ENCODE results near the gene KSR1.
"Not testable (repeated sequence)": the region's sequence is repeated elsewhere in the genome, so short reads cannot be mapped to it uniquely, and the experiment has no call there.

Gene KSR1

DNA sequence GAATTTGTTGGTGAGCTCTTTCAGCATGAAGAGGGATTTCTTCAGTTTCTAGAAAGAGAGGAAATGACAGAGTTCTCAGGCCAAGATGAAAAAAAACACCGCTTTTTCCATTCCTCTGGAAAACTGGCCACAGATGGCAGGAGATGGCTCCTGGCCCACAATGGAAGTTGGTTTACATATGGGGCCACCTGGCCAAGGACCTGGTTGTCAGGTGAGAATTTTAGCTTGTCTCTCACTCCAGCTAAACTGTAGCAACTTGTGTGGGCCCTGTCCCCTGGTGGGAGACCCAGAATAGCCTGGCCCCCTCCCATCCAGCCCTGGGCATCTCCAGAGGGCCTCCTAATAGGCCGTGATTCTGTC, 208.3 kb downstream of the KSR1 start:
- Histone ChIP-seq H4K20me1 (ENCODE audit: insufficient read depth) (no peaks in the 10 kb centered on the region), H3K79me2 (ENCODE audit: insufficient read depth, low read depth) (no peaks in the 10 kb centered on the region), H3K4me2 (no peak overlapping the region), H3K27ac (no peak overlapping the region), H3K4me1 (ENCODE audit: low read depth, poor library complexity, severe bottlenecking) (no peaks in the 10 kb centered on the region), H3K27me3 (ENCODE audit: insufficient read depth, low read depth) (no peaks in the 10 kb centered on the region; the same call in 1 of the 2 replicates), H3K36me3 (ENCODE audit: insufficient read depth) (no peaks in the 10 kb centered on the region), H3K9ac (no peak overlapping the region), H2AFZ (ENCODE audit: low read depth) (no peak overlapping the region), H3K4me3 (IDR thresholded peaks at IDR 0.05; ENCODE audit: insufficient read depth, low read depth, low read length) (no peak overlapping the region)
- TF ChIP-seq, protein P1, sequence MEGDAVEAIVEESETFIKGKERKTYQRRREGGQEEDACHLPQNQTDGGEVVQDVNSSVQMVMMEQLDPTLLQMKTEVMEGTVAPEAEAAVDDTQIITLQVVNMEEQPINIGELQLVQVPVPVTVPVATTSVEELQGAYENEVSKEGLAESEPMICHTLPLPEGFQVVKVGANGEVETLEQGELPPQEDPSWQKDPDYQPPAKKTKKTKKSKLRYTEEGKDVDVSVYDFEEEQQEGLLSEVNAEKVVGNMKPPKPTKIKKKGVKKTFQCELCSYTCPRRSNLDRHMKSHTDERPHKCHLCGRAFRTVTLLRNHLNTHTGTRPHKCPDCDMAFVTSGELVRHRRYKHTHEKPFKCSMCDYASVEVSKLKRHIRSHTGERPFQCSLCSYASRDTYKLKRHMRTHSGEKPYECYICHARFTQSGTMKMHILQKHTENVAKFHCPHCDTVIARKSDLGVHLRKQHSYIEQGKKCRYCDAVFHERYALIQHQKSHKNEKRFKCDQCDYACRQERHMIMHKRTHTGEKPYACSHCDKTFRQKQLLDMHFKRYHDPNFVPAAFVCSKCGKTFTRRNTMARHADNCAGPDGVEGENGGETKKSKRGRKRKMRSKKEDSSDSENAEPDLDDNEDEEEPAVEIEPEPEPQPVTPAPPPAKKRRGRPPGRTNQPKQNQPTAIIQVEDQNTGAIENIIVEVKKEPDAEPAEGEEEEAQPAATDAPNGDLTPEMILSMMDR (conservative IDR thresholded peaks at IDR 0.05; ENCODE audit: low read depth, low read length), result no peak

DNA sequence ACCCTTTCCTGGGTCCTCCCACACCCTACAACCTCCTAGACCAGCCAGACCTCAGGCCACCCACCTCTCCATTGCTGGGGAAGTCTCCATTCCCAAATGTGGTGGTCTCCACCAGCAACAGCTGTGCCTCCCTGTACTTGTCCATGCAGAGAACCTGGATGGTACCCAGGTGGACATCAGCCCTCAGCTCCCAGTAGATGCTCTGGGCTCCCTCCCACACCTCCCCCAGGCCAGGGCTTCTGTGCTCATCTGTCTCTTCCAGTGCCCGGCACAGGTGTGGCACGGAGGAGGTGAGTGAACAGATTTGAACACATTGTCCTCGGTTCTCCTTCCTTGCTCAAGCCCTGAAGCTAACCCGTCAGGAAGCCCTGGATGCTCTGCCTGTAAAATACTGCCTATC, 209.3 kb downstream of the KSR1 start:
- TF ChIP-seq, protein P1 (conservative IDR thresholded peaks at IDR 0.05; ENCODE audit: low read depth, low read length), result no peak
- Histone ChIP-seq H3K9ac (no peak overlapping the region), H3K36me3 (ENCODE audit: insufficient read depth) (no peaks in the 10 kb centered on the region), H3K27me3 (ENCODE audit: insufficient read depth, low read depth) (no peaks in the 10 kb centered on the region; the same call in 1 of the 2 replicates), H4K20me1 (ENCODE audit: insufficient read depth) (no peaks in the 10 kb centered on the region), H3K4me2 (no peak overlapping the region), H3K4me1 (ENCODE audit: low read depth, poor library complexity, severe bottlenecking) (no peaks in the 10 kb centered on the region), H2AFZ (ENCODE audit: low read depth) (no peak overlapping the region), H3K4me3 (IDR thresholded peaks at IDR 0.05; ENCODE audit: insufficient read depth, low read depth, low read length) (no peak overlapping the region), H3K79me2 (ENCODE audit: insufficient read depth, low read depth) (no peaks in the 10 kb centered on the region), H3K27ac (no peak overlapping the region)

DNA sequence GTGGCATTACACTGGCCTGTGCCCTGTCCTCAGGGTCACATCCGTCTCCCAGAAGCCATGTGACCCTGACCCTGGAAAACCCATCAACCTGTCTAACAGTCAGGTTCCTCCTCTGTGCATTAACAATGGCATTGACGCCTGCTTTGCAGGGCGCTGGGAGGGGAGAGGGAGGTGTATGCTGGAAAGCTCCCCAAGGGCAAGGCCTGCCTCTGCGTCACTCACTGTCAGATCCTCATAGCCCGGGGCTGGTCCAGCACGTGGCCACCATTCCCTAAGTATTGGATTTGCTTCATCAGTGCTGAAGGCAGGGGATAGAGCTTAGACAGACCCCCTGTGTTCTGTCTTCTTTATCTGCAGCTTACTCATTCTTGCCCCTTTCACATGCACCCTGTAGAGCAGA, 210.0 kb downstream of the KSR1 start:
- not testable (repeated sequence) for H3K27ac ChIP-seq; H3K27me3 ChIP-seq (ENCODE audit: insufficient read depth, low read depth); H3K36me3 ChIP-seq (ENCODE audit: insufficient read depth); H2AFZ ChIP-seq (ENCODE audit: low read depth); H3K79me2 ChIP-seq (ENCODE audit: insufficient read depth, low read depth); H3K9ac ChIP-seq; H3K4me3 ChIP-seq (IDR thresholded peaks at IDR 0.05; ENCODE audit: insufficient read depth, low read depth, low read length); H3K4me2 ChIP-seq; H3K4me1 ChIP-seq (ENCODE audit: low read depth, poor library complexity, severe bottlenecking); H4K20me1 ChIP-seq (ENCODE audit: insufficient read depth)

DNA sequence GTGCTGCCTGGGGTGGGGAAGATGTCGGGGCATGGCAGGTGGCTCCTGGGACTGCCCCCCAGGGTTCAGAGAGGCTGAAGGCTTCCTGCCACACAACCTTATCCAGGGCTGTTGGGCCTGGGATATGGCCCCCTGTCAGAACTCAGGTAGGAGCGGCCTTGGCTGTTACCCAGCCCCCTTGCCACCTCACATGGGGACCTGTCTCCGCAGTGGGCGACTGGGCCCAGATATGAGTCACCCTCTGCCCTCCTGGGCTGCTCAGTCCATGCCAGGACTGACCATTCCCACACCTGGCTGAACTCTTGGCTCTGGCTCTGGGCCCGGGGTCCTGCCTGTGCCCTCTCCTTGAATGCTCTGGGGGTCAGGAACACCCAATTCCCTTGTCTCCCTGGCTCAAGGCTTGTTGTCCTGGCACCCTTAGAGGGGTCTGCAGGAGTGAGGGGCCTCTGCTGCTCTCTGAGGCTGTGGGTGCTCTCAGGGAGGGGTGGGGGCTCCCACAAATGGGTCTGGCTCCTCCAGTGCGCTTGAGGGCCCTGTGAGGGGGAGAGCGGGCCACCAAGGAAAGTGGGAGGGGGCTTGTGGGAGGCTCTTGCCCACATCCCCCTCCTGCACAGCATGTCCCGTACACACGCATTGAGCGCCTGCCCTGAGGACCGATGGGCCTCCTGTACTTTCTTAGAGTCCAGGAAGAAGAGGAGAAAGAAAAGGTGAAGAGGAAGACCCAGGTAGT, 210.7 kb downstream of the KSR1 start:
- no peak overlapping the region for H3K27ac ChIP-seq
- no peak overlapping the region for H3K4me2 ChIP-seq
- no peaks in the 10 kb centered on the region for H3K36me3 ChIP-seq (ENCODE audit: insufficient read depth)
- H3K4me3 ChIP-seq (IDR thresholded peaks at IDR 0.05; ENCODE audit: insufficient read depth, low read depth, low read length), result no peak overlapping the region
- no peaks in the 10 kb centered on the region for H3K79me2 ChIP-seq (ENCODE audit: insufficient read depth, low read depth)
- no peak overlapping the region for H3K9ac ChIP-seq
- no peaks in the 10 kb centered on the region for H4K20me1 ChIP-seq (ENCODE audit: insufficient read depth)
- H3K27me3 ChIP-seq (ENCODE audit: insufficient read depth, low read depth), result no peaks in the 10 kb centered on the region; the same call in 1 of the 2 replicates
- no peaks in the 10 kb centered on the region for H3K4me1 ChIP-seq (ENCODE audit: low read depth, poor library complexity, severe bottlenecking)
- TF ChIP-seq, protein P1 (conservative IDR thresholded peaks at IDR 0.05; ENCODE audit: low read depth, low read length), result no peak
- no peak overlapping the region for H2AFZ ChIP-seq (ENCODE audit: low read depth)

DNA sequence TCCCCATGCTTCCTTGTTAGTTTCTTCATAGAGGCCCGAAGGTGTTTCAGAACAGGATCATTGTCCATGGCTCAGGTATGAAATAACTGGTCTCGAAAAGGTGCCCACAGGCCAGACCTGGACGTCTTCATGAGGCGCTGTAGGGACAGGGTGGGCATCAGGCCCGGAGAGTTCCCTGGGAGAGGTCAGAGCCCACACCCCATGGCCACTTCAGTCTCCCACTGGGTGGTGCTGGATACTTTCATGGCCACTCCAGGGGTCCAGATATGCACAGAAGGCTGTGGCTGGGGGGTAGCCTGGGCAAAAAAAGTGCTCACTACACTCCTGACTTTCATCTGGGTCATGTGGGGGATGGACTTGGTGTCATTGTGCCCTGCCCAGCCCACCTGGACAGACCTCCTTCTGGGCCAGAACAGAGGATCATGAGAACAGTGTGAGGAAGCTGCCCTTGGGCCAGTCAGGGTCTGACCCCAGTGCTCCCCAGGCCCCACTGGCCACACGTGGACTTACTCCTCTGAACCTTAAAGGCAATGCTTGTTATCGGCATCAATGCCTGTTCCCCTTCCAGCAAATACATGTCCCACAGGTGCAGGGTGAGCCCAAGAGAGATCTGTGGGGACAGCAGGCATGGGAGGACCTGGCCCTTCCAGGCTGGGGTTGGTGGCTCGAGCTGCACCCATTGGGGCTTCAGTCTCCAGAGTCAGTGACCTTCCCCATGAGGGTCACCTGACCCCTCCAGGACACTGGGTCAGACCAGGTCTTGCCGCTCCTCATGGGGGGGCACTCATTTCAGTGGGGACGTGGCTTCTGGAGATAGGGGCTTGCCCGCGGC, 211.6 kb downstream of the KSR1 start:
- Histone ChIP-seq H3K4me3 (IDR thresholded peaks at IDR 0.05; ENCODE audit: insufficient read depth, low read depth, low read length) (no peak overlapping the region), H2AFZ (ENCODE audit: low read depth) (no peak overlapping the region), H3K9ac (no peak overlapping the region), H3K27me3 (ENCODE audit: insufficient read depth, low read depth) (no peaks in the 10 kb centered on the region), H3K4me1 (ENCODE audit: low read depth, poor library complexity, severe bottlenecking) (no peaks in the 10 kb centered on the region), H3K4me2 (no peak overlapping the region), H3K36me3 (ENCODE audit: insufficient read depth) (no peaks in the 10 kb centered on the region), H3K79me2 (ENCODE audit: insufficient read depth, low read depth) (no peaks in the 10 kb centered on the region), H4K20me1 (ENCODE audit: insufficient read depth) (no peaks in the 10 kb centered on the region), H3K27ac (no peak overlapping the region)
- TF ChIP-seq, protein P1 (conservative IDR thresholded peaks at IDR 0.05; ENCODE audit: low read depth, low read length), result no peak
